ENCODE data around the gene KLF15.

KLF15 gene

GRCh38 chr3:126349071-126349470, 8.1 kb downstream of the KLF15 start:
- no peaks in the 10 kb centered on the region for H3K9me2 ChIP-seq (replicated peaks; ENCODE audit: control insufficient read depth, low read length)
- no peaks in the 10 kb centered on the region; the same call in 1 of the 2 replicates for H3F3A ChIP-seq (ENCODE audit: control insufficient read depth, insufficient read depth)
- H3K9me3 ChIP-seq (ENCODE audit: control insufficient read depth, insufficient read depth, low read length) = no peaks in the 10 kb centered on the region
- H3K4me2 ChIP-seq (ENCODE audit: low read length) = no peak overlapping the region
- no peak overlapping the region for H3K4me3 ChIP-seq (ENCODE audit: low read length)
- no peak overlapping the region for H3K27ac ChIP-seq (ENCODE audit: low read depth, low read length)
- no peaks in the 10 kb centered on the region for H3K27me3 ChIP-seq (ENCODE audit: control insufficient read depth, low read length)
- H3K36me3 ChIP-seq (ENCODE audit: control insufficient read depth, low read length) = no peaks in the 10 kb centered on the region
- H4K20me1 ChIP-seq (ENCODE audit: control insufficient read depth, insufficient read depth, low read depth, low read length) = no peaks in the 10 kb centered on the region
- H3K4me1 ChIP-seq (ENCODE audit: control insufficient read depth, low read length) = peaks cover 17% of the 10 kb centered on the region
- TF ChIP-seq CTCF (IDR thresholded peaks at IDR 0.05; ENCODE audit: low read depth, low read length, poor library complexity, severe bottlenecking) (no peak), EZH2phosphoT487 (IDR thresholded peaks at IDR 0.05; ENCODE audit: borderline replicate concordance, low read length) (no peak)
- H3K79me2 ChIP-seq (ENCODE audit: control insufficient read depth, low read length) = no peaks in the 10 kb centered on the region

- TF ChIP-seq CTCF (IDR thresholded peaks at IDR 0.05; ENCODE audit: low read depth, low read length, poor library complexity, severe bottlenecking) (peak; percentile 29), EZH2phosphoT487 (IDR thresholded peaks at IDR 0.05; ENCODE audit: borderline replicate concordance, low read length) (no peak)
- Histone ChIP-seq H3K27ac (ENCODE audit: low read depth, low read length) (no peak overlapping the region), H3K9me2 (replicated peaks; ENCODE audit: control insufficient read depth, low read length) (no peaks in the 10 kb centered on the region), H3F3A (ENCODE audit: control insufficient read depth, insufficient read depth) (no peaks in the 10 kb centered on the region; the same call in 1 of the 2 replicates), H3K4me3 (ENCODE audit: low read length) (no peak overlapping the region), H3K9me3 (ENCODE audit: control insufficient read depth, insufficient read depth, low read length) (no peaks in the 10 kb centered on the region), H3K27me3 (ENCODE audit: control insufficient read depth, low read length) (no peaks in the 10 kb centered on the region), H3K4me1 (ENCODE audit: control insufficient read depth, low read length) (peaks cover 11% of the 10 kb centered on the region; the same call in 1 of the 2 replicates), H3K79me2 (ENCODE audit: control insufficient read depth, low read length) (no peaks in the 10 kb centered on the region), H3K4me2 (ENCODE audit: low read length) (no peak overlapping the region), H3K36me3 (ENCODE audit: control insufficient read depth, low read length) (no peaks in the 10 kb centered on the region), H4K20me1 (ENCODE audit: control insufficient read depth, insufficient read depth, low read depth, low read length) (no peaks in the 10 kb centered on the region)
These were observed 8.8 kb downstream of the KLF15 start for GRCh38 chr3:126348308-126348920.

GRCh38 chr3:126347543-126348161, 9.6 kb downstream of the KLF15 start:
- H3K27me3 ChIP-seq (ENCODE audit: control insufficient read depth, low read length) = no peaks in the 10 kb centered on the region
- H3K9me3 ChIP-seq (ENCODE audit: control insufficient read depth, insufficient read depth, low read length) = no peaks in the 10 kb centered on the region
- TF ChIP-seq CTCF (IDR thresholded peaks at IDR 0.05; ENCODE audit: low read depth, low read length, poor library complexity, severe bottlenecking) (no peak), EZH2phosphoT487 (IDR thresholded peaks at IDR 0.05; ENCODE audit: borderline replicate concordance, low read length) (no peak)
- no peaks in the 10 kb centered on the region for H4K20me1 ChIP-seq (ENCODE audit: control insufficient read depth, insufficient read depth, low read depth, low read length)
- H3K4me2 ChIP-seq (ENCODE audit: low read length) = no peak overlapping the region
- H3K79me2 ChIP-seq (ENCODE audit: control insufficient read depth, low read length) = no peaks in the 10 kb centered on the region
- no peak overlapping the region for H3K27ac ChIP-seq (ENCODE audit: low read depth, low read length)
- H3K4me3 ChIP-seq (ENCODE audit: low read length) = no peak overlapping the region
- no peaks in the 10 kb centered on the region for H3K36me3 ChIP-seq (ENCODE audit: control insufficient read depth, low read length)
- no peaks in the 10 kb centered on the region for H3K9me2 ChIP-seq (replicated peaks; ENCODE audit: control insufficient read depth, low read length)
- no peaks in the 10 kb centered on the region for H3F3A ChIP-seq (ENCODE audit: control insufficient read depth, insufficient read depth)
- H3K4me1 ChIP-seq (ENCODE audit: control insufficient read depth, low read length) = peaks cover 11% of the 10 kb centered on the region; the same call in 1 of the 2 replicates
